CD4-positive, alpha-beta T cell treated with Interleukin-15 for 4 hours (primary cell): ENCODE results near the gene TMBIM6.
"Not testable (repeated sequence)": the region's sequence is repeated elsewhere in the genome, so short reads cannot be mapped to it uniquely, and the experiment has no call there.

Experiments used
- DNase-seq: peaks from one replicate; pipeline ENCODE4 v3.0.0-alpha.2; 2020; ENCODE audit warnings: low spot score

TMBIM6 gene

DNA sequence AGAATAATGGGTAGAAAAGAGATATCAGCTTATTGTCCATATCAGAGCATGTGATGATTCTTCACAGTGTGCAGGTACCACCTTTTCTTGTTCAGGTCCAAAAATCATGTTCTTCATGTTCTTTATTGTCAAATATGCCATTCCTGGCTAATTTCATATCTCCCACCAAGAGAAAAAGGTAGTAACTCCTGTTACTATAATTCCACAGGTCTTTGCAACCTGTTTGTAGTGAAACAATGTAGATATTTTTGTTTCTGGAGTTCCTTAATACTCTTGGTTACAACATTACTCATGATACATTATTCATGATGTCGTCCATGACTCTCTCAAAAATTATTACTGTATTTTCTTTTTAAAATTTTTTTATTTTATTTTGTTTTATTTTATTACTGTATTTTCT is 11.3 kb upstream of the TMBIM6 start:
- no peak for DNase-seq

GRCh38 chr12:49730568-49731101 is 10.7 kb upstream of the TMBIM6 start:
- DNase-seq = no peak

- DNase-seq = no peak
Observed at GRCh38 chr12:49733219-49734017, 7.9 kb upstream of the TMBIM6 start.

DNA sequence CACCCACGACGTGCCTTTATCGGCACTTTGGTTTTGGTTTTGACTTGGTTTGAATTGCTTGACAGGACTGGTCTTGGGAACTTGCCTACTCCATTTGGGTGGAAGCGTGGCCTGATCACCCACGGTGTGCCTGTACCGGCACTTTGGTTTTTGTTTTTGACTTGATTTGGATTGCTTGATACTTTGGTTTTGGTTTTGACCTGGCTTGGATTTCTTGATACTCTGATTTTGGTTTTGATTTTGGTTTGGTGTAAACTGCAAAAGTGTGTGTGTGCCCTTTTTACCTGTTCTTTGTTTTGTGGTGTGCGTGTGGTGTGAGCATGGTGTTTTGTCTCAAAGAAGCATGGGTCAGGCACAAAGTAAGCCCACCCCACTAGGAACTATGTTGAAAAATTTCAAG is 6.5 kb upstream of the TMBIM6 start:
- not testable (repeated sequence) for DNase-seq

DNA sequence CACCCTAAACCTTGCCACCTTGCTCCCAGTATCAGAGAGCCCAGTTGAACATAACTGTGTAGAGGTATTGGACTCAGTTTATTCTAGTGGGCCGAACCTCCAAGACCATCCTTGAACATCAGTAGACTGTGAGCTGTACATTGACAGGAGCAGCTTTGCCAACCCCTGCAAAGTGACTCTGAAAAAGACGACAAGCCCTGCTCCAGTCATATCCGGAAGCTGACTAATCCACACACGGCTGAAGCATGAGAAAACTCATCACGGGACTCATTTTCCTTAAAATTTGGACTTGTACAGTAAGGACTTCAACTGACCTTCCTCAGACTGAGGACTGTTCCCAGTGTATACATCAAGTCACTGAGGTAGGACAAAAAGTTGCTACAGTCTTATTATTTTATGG is 2.6 kb upstream of the TMBIM6 start:
- not testable (repeated sequence) for DNase-seq

GRCh38 chr12:49740277-49740676 is 1.1 kb upstream of the TMBIM6 start:
- not testable (repeated sequence) for DNase-seq

DNA sequence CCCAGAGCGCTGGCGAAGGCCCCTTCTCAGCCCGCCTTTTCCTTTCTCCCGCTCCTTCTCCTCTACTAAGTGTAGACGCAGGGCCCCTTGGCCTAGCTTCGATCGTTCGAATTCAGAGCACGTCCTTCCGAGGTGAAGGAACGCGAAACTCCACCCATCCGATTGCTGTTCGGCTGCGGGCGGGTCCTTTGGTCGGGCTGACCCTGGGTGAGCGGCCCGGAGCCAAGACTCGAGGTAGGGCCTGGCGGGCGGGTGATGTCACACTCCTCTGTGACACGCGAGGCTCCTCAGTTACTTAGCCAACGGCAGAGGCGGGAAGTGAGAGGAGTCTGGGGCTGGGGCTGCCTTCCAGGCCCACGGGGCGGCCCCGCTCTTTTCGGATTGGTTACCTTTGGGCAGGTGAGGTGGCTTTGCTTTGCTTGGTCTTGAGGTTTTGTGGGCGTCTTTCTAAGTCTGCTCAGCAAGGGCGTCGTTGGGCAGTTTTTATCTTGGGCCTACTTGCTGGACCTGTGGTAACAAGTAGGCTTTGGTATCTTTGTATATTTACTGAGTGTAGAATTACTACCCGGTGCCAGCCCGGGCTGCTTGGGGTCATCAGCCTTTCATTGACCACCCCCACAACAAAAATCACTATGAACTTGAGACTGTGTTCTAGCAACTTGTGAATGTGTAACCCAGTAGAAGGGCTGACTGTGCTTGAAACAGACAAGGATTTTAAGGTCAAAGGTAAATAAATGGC is 694 bp downstream of the TMBIM6 start:
- peak; percentile 89 for DNase-seq

DNA sequence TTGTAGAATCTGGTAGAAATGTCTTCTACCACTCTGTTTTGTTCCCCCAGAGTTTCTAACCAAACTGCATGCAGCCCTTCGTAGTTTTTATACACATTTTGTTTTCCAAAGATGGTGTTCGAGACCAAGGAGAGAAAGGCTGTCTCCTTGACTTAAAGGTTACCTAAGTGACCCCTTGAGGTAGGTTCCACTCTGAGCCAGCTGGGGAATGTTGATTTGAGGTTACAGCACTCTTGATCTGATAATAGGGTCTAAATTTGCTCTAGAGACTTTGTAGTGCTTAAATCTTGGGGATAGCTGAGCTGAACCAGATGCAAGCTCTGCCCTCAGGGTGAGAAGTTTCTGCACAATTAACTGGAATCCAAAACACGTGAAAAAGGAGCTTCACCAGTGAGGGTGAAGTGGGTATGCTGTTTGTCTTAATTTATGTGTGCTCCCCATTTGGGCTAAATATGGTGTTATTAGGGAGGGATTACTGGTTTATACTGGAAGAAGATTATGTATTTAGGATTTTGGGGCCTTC is 3.1 kb downstream of the TMBIM6 start:
- no peak for DNase-seq

GRCh38 chr12:49748306-49748705 is 6.9 kb downstream of the TMBIM6 start:
- no peak for DNase-seq

GRCh38 chr12:49748800-49749199 is 7.4 kb downstream of the TMBIM6 start:
- no peak for DNase-seq

GRCh38 chr12:49750027-49750995 is 9.0 kb downstream of the TMBIM6 start:
- DNase-seq = peak; percentile 56

DNA sequence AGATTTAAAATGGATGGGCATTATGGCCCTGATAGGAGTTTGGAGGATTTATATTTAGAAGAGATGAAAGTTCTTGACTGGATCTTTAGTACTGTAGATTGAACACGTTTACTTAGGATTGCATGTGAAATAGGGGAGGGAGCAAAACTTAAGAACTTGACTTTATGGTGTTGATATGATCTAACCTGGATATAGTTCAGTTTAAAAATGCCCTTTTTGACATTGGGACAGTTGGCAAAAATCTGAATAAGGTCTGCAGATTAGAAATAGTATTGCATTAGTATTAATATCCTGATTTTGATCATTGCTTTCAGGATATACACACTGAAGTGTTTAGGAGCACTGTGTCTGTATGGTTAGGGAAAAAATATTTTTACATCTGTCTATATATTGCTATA is 9.6 kb downstream of the TMBIM6 start:
- no peak for DNase-seq

GRCh38 chr12:49761677-49762467 is 20.5 kb downstream of the TMBIM6 start:
- no peak for DNase-seq

GRCh38 chr12:49762468-49762847 is 21.1 kb downstream of the TMBIM6 start:
- no peak for DNase-seq

DNA sequence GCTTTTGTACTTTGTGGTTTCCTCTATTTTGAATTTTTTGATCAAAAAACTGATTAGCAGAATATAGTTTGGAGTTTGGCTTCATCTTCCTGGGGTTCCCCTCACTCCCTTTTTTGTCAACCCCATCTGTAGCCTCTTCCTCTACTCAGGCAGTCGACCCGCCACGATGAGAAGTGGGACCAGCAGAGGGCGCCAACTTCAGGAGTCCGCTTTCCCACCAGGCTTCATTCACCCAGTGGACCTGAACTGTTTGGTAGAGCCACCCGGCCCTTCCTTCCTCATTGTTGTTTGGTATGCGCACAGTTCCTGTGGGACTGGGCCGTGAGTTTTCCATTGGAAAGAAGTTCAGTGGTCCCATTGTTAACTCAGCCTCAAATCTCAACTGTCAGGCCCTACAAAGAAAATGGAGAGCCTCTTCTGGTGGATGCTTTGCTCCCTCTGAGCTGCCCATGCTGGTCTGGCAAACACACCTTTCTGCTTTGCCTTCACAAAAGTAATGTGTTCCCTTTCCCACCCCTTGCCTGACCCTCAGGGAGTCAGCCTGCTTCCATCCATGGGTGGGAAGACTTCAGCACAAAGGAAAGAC is 21.7 kb downstream of the TMBIM6 start:
- DNase-seq = peak; percentile 77

DNA sequence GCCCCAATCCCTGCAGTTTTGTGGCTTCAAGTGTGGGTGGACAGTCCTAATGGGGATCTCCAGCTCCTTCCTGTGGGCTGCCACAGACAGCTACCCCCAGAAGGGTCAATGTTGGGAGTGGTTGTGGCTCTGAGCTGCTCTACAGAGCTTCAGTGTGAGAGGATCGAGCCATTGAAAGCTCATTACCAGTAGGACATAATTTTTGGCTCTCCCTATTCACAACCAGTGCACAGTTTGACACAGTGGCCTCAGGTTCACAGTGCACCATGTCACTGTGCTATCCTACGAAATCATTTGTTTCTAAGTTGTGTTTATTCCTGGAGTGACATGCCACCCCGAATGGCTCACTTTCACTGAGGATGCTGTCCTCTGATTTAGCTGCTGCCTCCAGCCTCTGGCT is 22.8 kb downstream of the TMBIM6 start:
- no peak for DNase-seq

DNA sequence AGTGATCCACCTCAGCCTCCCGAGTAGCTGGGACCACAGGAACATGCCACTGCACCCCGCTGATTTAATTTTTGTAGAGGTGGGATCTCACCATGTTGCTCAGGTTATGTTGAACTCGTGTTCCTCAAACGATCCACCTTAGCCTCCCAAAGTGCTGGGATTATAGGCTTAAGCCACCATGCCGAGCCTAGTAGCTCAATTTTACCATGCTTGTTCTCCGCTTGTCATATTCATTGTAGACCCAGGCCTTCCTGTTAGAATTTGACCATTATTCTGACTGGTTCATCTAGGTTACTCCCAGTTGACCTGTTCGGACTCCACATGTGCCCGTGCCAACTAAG is 24.7 kb downstream of the TMBIM6 start:
- DNase-seq = no peak

- no peak for DNase-seq
Observed at GRCh38 chr12:49767333-49767732, 26.0 kb downstream of the TMBIM6 start.

DNA sequence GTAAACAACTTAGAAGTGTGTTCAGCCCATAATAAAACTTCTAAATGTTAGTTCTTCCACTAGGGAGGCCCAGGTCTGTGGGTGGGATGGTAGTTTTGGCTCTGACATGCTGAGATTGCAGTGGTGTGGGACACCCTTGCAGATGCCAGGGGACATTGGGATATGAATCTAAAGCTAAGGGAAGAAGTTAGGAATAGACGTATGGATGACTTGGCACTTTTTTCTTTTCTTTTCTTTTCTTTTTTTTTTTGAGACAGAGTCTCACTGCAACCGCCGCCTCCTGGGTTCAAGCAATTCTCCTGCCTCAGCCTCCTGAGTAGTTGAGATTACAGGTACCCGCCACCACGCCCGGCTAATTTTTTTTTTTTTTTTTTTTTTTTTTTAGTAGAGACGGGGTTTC is 31.7 kb downstream of the TMBIM6 start:
- not testable (repeated sequence) for DNase-seq

GRCh38 chr12:49776413-49776812 is 35.1 kb downstream of the TMBIM6 start:
- peak; percentile 58 for DNase-seq

DNA sequence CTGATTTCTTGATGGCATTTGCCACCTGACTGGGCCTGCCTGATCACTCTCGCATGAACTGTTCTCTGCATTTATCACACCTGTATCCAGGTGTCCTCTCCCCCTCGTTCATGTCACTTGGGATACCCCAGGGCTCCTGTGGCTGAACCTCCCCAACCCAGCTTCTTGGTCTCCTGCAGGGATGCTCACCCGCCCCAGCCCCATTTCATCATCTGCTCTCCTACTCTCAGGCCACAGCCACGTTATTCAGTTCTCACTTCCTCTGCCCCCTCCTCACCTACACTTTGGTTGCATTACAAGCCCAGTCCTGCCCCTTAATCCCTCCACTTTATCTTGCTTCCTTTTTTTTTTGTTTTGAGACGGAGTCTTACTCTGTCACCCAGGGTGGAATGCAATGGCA is 35.5 kb downstream of the TMBIM6 start:
- DNase-seq = no peak
